NCI-H146 treated with DMSO at 0.1 percent for 48 hours (cell line): Measurements from ENCODE around the gene TBC1D19.

Experiments
- DNase-seq: peaks from one replicate; lab custom pipeline; 2025; ENCODE audit not compliant: unreplicated experiment; lab: John Stamatoyannopoulos, UW

TBC1D19 gene

GRCh38 chr4:26729027-26729426 lies 145.1 kb downstream of the TBC1D19 start:
- DNase-seq, result no peak

- no peak for DNase-seq
Observed at GRCh38 chr4:26729547-26729946, 145.7 kb downstream of the TBC1D19 start.

GRCh38 chr4:26731351-26732035 lies 147.6 kb downstream of the TBC1D19 start:
- no peak for DNase-seq

- no peak for DNase-seq
Observed at GRCh38 chr4:26732356-26732755, 148.5 kb downstream of the TBC1D19 start.

DNA sequence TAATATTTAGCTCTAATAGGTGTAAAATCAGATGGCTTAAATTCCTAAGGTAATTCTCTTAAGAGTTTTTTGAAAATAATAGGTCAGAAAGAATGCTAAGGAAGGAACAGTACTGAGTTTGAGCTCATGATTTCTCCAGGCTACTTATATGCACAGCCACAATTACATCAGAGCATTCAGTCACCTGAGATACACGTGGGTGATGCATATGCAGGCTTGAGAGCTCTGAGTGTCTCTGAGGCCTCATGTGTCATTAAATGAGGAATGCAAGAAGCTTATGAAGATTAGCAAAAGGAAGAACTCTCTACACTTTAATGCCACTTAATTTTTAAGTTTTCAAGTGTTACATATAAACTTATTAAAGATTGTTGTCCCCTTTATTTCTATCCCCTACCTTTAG lies 152.7 kb downstream of the TBC1D19 start:
- no peak for DNase-seq

GRCh38 chr4:26737385-26737784 lies 153.5 kb downstream of the TBC1D19 start:
- no peak for DNase-seq

- no peak for DNase-seq
Observed at GRCh38 chr4:26741491-26741871, 157.6 kb downstream of the TBC1D19 start.

GRCh38 chr4:26746802-26747213 lies 162.9 kb downstream of the TBC1D19 start:
- DNase-seq, result no peak

GRCh38 chr4:26748811-26749210 lies 164.9 kb downstream of the TBC1D19 start:
- DNase-seq, result no peak

DNA sequence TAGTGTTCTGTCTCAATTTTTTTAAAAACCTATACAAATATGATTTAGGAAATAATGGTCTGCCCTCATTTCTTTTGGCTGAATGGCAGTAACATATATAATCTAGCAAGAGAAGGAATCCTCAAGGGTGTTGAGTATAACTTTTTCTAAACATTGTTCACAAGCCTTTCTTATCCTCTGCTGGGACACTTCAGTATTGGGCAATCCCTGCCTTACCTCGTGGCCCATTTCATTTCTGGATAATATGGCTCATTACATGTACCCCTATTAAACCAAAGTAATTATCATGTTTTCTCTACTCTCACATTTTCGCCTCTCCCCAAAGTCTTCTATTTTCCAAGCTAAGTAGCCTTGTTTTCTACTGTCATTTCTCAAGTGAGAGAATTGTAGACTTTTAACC lies 166.0 kb downstream of the TBC1D19 start:
- no peak for DNase-seq

GRCh38 chr4:26751004-26751403 lies 167.1 kb downstream of the TBC1D19 start:
- peak; percentile 5 for DNase-seq

GRCh38 chr4:26751838-26752237 lies 168.0 kb downstream of the TBC1D19 start:
- DNase-seq, result no peak

GRCh38 chr4:26753187-26753586 lies 169.3 kb downstream of the TBC1D19 start:
- DNase-seq, result no peak

- no peak for DNase-seq
Observed at GRCh38 chr4:26753617-26754016, 169.7 kb downstream of the TBC1D19 start.

GRCh38 chr4:26757751-26758150 lies 173.9 kb downstream of the TBC1D19 start:
- DNase-seq, result no peak

DNA sequence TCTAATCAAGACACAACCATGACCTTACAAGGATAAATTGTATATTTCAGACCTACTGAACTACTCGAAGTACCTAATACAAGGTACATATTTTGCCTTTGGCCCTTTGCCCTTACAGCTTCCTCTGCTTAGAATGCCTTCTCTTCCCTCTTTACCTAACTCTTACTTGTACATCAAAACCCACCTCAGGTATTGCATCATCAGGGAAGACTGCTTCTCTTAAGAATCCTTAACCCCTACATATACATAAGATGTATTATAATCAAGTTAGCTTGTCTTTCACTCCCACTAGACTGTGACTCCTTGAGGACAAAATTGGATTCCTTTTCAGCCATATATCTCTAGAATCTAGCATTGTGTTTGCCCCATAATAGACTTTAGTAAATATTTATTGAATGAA lies 175.0 kb downstream of the TBC1D19 start:
- no peak for DNase-seq

DNA sequence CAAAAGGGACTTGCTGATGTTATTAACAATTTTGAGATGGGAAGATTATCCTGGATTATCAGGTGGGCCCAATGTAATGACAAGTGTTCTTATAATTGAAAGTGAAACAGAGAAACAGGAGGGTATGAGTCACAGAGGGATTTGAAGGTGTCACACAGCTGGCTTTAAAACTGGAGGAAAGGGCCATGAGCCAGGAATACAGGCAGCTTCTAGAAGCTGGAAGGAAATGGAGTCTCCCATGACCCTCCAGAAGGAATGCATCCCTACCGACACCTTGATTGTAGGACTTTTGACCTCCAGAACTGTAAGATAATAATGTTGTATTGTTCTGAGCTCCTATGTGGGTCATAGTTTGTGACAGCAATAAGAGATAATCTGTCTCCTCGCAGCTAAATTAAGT lies 178.8 kb downstream of the TBC1D19 start:
- DNase-seq, result no peak

- no peak for DNase-seq
Observed at GRCh38 chr4:26763063-26763462, 179.2 kb downstream of the TBC1D19 start.

- DNase-seq, result no peak
Observed at GRCh38 chr4:26763648-26764047, 179.8 kb downstream of the TBC1D19 start.

DNA sequence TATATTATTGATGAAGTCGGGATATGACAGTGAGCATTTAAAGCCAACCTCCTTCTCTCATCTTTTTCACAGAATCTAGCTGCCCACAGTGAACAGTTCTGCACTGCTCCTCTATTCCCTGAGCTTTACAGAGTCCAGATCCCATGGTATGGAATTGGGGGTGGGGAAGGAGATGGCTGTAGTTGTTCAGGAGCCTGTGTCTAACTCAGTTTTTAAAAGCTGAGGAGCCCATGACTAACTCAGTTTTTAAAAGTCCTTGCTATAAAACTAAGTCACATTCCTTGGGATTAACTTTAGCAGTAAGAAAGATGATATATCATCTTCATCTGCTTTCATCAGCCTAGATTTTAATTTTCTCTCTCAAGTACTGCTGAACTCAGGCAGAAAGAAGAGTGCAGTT lies 180.3 kb downstream of the TBC1D19 start:
- no peak for DNase-seq

GRCh38 chr4:26765515-26765914 lies 181.6 kb downstream of the TBC1D19 start:
- DNase-seq, result no peak

DNA sequence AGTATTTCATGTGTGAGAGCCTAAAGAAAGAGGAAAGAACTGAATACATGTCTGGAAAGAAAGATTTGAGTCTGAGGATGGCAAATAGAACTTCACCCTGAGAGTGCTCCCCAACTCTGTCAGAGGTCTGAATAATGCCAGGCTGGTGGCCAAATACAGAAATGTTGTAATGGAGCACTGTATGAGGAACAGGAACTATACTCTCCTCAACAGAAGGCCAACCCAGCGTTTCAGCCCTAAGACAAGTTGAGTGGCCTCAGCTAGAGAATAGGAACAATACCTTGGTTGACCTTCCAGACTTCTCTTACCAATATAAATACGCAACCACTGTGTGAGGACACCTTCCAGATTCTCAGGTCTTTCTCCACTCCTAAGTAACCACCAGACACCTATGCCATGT lies 182.3 kb downstream of the TBC1D19 start:
- DNase-seq, result no peak

DNA sequence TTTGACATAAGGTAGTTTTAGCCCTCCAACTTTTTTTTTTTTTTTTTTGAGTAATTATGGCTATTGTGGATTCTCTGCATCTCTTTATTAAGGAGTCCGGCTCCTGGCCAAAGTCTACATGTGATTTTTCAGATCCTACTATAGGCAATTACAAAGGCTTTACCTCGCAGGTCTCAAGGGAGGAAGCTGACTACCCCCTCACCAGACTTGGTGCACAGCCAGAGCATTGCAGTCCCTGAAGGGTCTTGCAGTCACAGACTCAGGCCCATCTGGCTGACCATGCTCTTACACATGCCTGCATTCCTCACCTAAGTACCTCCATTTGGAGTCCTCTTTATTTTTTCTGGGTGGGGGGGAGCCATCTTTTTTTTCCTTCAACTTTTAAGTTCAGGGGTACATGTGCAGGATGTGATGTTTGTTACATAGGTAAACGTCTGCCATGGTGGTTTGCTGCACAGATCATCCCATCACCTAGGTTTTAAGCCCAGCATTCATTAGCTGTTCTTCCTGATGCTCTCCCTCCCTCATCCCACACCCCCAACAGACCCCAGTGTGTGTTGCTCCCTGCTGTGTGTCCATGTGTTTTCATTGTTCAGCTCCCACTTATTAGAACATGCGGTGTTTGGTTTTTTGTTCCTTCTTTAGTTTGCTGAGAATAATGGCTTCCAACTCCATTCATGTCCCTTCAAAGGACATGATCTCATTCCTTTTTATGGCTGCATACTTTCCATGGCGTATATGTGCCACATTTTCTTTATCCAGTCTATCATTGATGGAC lies 188.4 kb downstream of the TBC1D19 start:
- DNase-seq, result peak; percentile 7
